Vagina (tissue), 2 donors: ENCODE results near the gene RNF26.

Source experiments
- CTCF ChIP-seq, 3 experiments: fragments of 450-650 bp in 2 of 3; fragments of 200-600 bp in 1 of 3; sonication (generic) in 1 of 3; IDR thresholded peaks; one replicate each; pipeline ENCODE4 v1.5.1; 2017 to 2019; ENCODE audit warnings: antibody characterized with exemption in 3 of 3, mild to moderate bottlenecking in 2 of 3, moderate library complexity in 2 of 3
- POLR2A ChIP-seq, 2 donors: fragments of 450-650 bp; IDR thresholded peaks; one replicate each; pipeline ENCODE4 v1.6.1; 2017; ENCODE audit warnings: antibody characterized with exemption in 2 of 2, mild to moderate bottlenecking in 2 of 2, moderate library complexity in 2 of 2
- POLR2AphosphoS5 ChIP-seq, 2 donors: sonication (generic); formaldehyde crosslinking; IDR thresholded peaks; one replicate each; pipeline ENCODE4 v1.9.0; 2017; ENCODE audit warnings: antibody characterized with exemption in 2 of 2, mild to moderate bottlenecking in 2 of 2, low read depth in 1 of 2; ENCODE audit not compliant: insufficient read depth in 1 of 2

- TF ChIP-seq CTCF (IDR thresholded peaks at IDR 0.05): no peak
- TF ChIP-seq POLR2AphosphoS5 (IDR thresholded peaks at IDR 0.05; ENCODE audit: insufficient read depth in 1 of 2, low read depth in 1 of 2): no peak
- TF ChIP-seq POLR2A (IDR thresholded peaks at IDR 0.05): no peak
Observed at GRCh38 chr11:119330237-119330636, 4.1 kb upstream of the RNF26 start.
